Mucosa of rectum (tissue), 2 donors: Measurements from ENCODE around the gene SCARF1.
A peak's percentile ranks its signal among the peaks of the same experiment; 100 is the strongest.
"Not testable (repeated sequence)": the region's sequence is repeated elsewhere in the genome, so short reads cannot be mapped to it uniquely, and the experiment has no call there.

Experiments
- H3K27ac ChIP-seq, 2 donors: one replicate each; pipeline ENCODE4 v1.7.0; 2013; ENCODE audit warnings: inconsistent platforms in 2 of 2, low read depth in 2 of 2, low read length in 2 of 2
- H3K27me3 ChIP-seq, 2 donors: one replicate each; pipeline ENCODE4 v1.7.0; 2013; ENCODE audit warnings: low read length in 2 of 2; ENCODE audit not compliant: control insufficient read depth in 2 of 2, insufficient read depth in 2 of 2
- H3K36me3 ChIP-seq, 2 donors: one replicate each; pipeline ENCODE4 v1.7.0; 2013; ENCODE audit warnings: low read length in 2 of 2; ENCODE audit not compliant: control insufficient read depth in 2 of 2, insufficient read depth in 2 of 2
- H3K4me1 ChIP-seq, 2 donors: one replicate each; pipeline ENCODE4 v1.7.0; 2013; ENCODE audit warnings: low read length in 2 of 2, mild to moderate bottlenecking in 1 of 2; ENCODE audit not compliant: control insufficient read depth in 2 of 2, insufficient read depth in 2 of 2
- H3K4me3 ChIP-seq, 2 donors: one replicate each; pipeline ENCODE4 v1.7.0; 2013; ENCODE audit warnings: low read length in 2 of 2
- H3K9ac ChIP-seq, 2 donors: one replicate each; pipeline ENCODE4 v1.7.0; 2013; ENCODE audit warnings: low read length in 2 of 2, low read depth in 1 of 2, mild to moderate bottlenecking in 1 of 2
- H3K9me3 ChIP-seq, 2 donors: one replicate each; pipeline ENCODE4 v1.7.0; 2013; ENCODE audit warnings: low read length in 2 of 2; ENCODE audit not compliant: control insufficient read depth in 2 of 2
- donor health status: healthy.
- donor health status: Normal muscosa, but diverticular disease.

The SCARF1 gene

GRCh38 chr17:1663934-1664333 lies 18.4 kb upstream of the SCARF1 start:
- H3K4me1 ChIP-seq, H3K9ac ChIP-seq, H3K9me3 ChIP-seq, H3K27me3 ChIP-seq, H3K4me3 ChIP-seq, H3K27ac ChIP-seq: not testable (repeated sequence)
- H3K36me3 ChIP-seq: peaks cover 66 to 72% of the 10 kb centered on the region in 2 donors

- no peaks in the 10 kb centered on the region for H3K9me3 ChIP-seq
- no peak overlapping the region for H3K9ac ChIP-seq
- no peaks in the 10 kb centered on the region for H3K4me1 ChIP-seq
- peaks cover 71 to 82% of the 10 kb centered on the region in 2 donors for H3K36me3 ChIP-seq
- no peak overlapping the region for H3K4me3 ChIP-seq
- H3K27ac ChIP-seq: no peak overlapping the region
- no peaks in the 10 kb centered on the region for H3K27me3 ChIP-seq
These were observed 15.5 kb upstream of the SCARF1 start for GRCh38 chr17:1661045-1661444.

GRCh38 chr17:1658100-1658499 lies 12.6 kb upstream of the SCARF1 start:
- Histone ChIP-seq H3K4me1 (no peaks in the 10 kb centered on the region), H3K4me3 (no peak overlapping the region), H3K9ac (no peak overlapping the region), H3K36me3 (peaks cover 84 to 89% of the 10 kb centered on the region in 2 donors), H3K27ac (no peak overlapping the region), H3K27me3 (no peaks in the 10 kb centered on the region), H3K9me3 (no peaks in the 10 kb centered on the region)

- H3K36me3 ChIP-seq: peaks cover 73 to 74% of the 10 kb centered on the region in 2 donors
These were observed 8.2 kb upstream of the SCARF1 start for GRCh38 chr17:1653735-1654134.

GRCh38 chr17:1652794-1653193 lies 7.3 kb upstream of the SCARF1 start:
- not testable (repeated sequence) for H3K9me3 ChIP-seq, H3K4me3 ChIP-seq, H3K27ac ChIP-seq, H3K9ac ChIP-seq, H3K27me3 ChIP-seq
- H3K4me1 ChIP-seq: peaks cover 24 to 28% of the 10 kb centered on the region in 2 donors
- peaks cover 65 to 66% of the 10 kb centered on the region in 2 donors for H3K36me3 ChIP-seq

More at GRCh38 chr17:1653735-1654134, 8.2 kb upstream of the SCARF1 start:
- no peaks in the 10 kb centered on the region for H3K9me3 ChIP-seq
- no peaks in the 10 kb centered on the region for H3K27me3 ChIP-seq
- no peak overlapping the region for H3K4me3 ChIP-seq
- no peak overlapping the region for H3K27ac ChIP-seq
- no peak overlapping the region for H3K9ac ChIP-seq
- H3K4me1 ChIP-seq: peaks cover 15 to 19% of the 10 kb centered on the region in 2 donors

GRCh38 chr17:1651559-1651844 lies 6.0 kb upstream of the SCARF1 start:
- Histone ChIP-seq H3K9me3 (no peaks in the 10 kb centered on the region), H3K27ac (no peak overlapping the region), H3K36me3 (peaks cover 57 to 62% of the 10 kb centered on the region in 2 donors), H3K9ac (no peak overlapping the region), H3K4me3 (no peak overlapping the region), H3K27me3 (no peaks in the 10 kb centered on the region), H3K4me1 (peaks cover 28 to 32% of the 10 kb centered on the region in 2 donors)

GRCh38 chr17:1650731-1651558 lies 5.4 kb upstream of the SCARF1 start:
- H3K27me3 ChIP-seq: no peaks in the 10 kb centered on the region
- H3K36me3 ChIP-seq: peaks cover 57% of the 10 kb centered on the region in 2 donors
- no peaks in the 10 kb centered on the region for H3K9me3 ChIP-seq
- H3K27ac ChIP-seq: peak overlapping the region; percentile 99 to 100
- peak overlapping the region; percentile 11 to 95 for H3K9ac ChIP-seq
- peak overlapping the region; percentile 20 to 33 for H3K4me3 ChIP-seq
- H3K4me1 ChIP-seq: peaks cover 28 to 33% of the 10 kb centered on the region in 2 donors

GRCh38 chr17:1649844-1650501 lies 4.4 kb upstream of the SCARF1 start, which contains the start of gene RILP:
Gene RILP (minus strand): TSS chr17:1649866. CDS start chr17:1649804, 62 bp downstream.
- Histone ChIP-seq H3K9me3 (no peaks in the 10 kb centered on the region), H3K4me1 (peaks cover 28 to 35% of the 10 kb centered on the region in 2 donors), H3K27me3 (no peaks in the 10 kb centered on the region), H3K9ac (peak within 1 kb of the TSS; percentile 78 to 95), H3K4me3 (peak within 1 kb of the TSS; percentile 72 to 77), H3K36me3 (peaks cover 49 to 54% of the 10 kb centered on the region in 2 donors), H3K27ac (peak within 1 kb of the TSS; percentile 99 to 100)

- Histone ChIP-seq H3K4me1 (peaks cover 33 to 39% of the 10 kb centered on the region in 2 donors), H3K27me3 (no peaks in the 10 kb centered on the region), H3K4me3 (peak overlapping the region; percentile 72 to 77), H3K36me3 (peaks cover 42 to 48% of the 10 kb centered on the region in 2 donors), H3K27ac (peak overlapping the region; percentile 99 to 100), H3K9me3 (no peaks in the 10 kb centered on the region), H3K9ac (peak overlapping the region; percentile 76 to 95)
These were observed 3.7 kb upstream of the SCARF1 start for GRCh38 chr17:1648963-1649843.
